Uterus (tissue), 2 donors: ENCODE measurements around the gene NTF4.
"Not testable (repeated sequence)": the region's sequence is repeated elsewhere in the genome, so short reads cannot be mapped to it uniquely, and the experiment has no call there.

Source experiments
- POLR2A ChIP-seq, 2 donors: fragments of 450-650 bp; IDR thresholded peaks; one replicate each; pipeline ENCODE4 v1.6.1; 2016; ENCODE audit warnings: antibody characterized with exemption in 2 of 2, mild to moderate bottlenecking in 1 of 2, moderate library complexity in 1 of 2
- TF ChIP-seq, protein P1 (sequence below), 4 experiments: fragments of 200-600 bp in 2 of 4; fragments of 450-650 bp in 2 of 4; sonication (generic) in 2 of 4; IDR thresholded peaks; one replicate each; pipeline ENCODE4 v1.5.1; 2016 to 2019; ENCODE audit warnings: antibody characterized with exemption in 4 of 4, mild to moderate bottlenecking in 2 of 4, moderate library complexity in 1 of 4

- TF ChIP-seq, protein P1, sequence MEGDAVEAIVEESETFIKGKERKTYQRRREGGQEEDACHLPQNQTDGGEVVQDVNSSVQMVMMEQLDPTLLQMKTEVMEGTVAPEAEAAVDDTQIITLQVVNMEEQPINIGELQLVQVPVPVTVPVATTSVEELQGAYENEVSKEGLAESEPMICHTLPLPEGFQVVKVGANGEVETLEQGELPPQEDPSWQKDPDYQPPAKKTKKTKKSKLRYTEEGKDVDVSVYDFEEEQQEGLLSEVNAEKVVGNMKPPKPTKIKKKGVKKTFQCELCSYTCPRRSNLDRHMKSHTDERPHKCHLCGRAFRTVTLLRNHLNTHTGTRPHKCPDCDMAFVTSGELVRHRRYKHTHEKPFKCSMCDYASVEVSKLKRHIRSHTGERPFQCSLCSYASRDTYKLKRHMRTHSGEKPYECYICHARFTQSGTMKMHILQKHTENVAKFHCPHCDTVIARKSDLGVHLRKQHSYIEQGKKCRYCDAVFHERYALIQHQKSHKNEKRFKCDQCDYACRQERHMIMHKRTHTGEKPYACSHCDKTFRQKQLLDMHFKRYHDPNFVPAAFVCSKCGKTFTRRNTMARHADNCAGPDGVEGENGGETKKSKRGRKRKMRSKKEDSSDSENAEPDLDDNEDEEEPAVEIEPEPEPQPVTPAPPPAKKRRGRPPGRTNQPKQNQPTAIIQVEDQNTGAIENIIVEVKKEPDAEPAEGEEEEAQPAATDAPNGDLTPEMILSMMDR (IDR thresholded peaks at IDR 0.05) = not testable (repeated sequence)
- TF ChIP-seq POLR2A (IDR thresholded peaks at IDR 0.05) = not testable (repeated sequence)
Observed at GRCh38 chr19:49049011-49049410, 15.6 kb downstream of the NTF4 start, which contains the start of gene CGB8.
